HG02973 (cell line): ENCODE data around the gene CMTM5.
"Not testable (repeated sequence)": the region's sequence is repeated elsewhere in the genome, so short reads cannot be mapped to it uniquely, and the experiment has no call there.

Experiments used
- ATAC-seq: cut with Tn5 transposase; IDR thresholded peaks from one replicate; pipeline ENCODE4 v1.9.1; 2021; ENCODE audit warnings: moderate library complexity; ENCODE audit not compliant: unreplicated experiment

CMTM5 gene

DNA sequence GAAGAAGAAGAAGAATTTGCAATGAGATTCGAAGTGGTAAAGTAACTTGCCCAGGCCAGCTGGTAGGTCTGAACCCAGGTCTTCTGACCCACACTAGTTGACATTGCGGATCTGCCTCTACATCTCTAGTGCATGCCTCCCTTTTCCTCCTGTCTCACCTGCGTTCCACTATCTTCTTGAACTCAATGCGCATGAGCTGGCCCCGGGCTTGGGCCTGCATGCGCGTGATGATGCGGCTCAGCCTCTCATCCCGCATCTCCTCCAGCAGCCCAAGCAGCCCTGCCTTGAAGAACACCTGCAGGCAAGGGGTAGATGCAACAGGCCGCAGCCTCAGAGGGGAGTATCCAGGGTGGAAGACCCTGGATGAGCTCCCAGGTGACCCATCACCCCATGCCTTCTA, 19.3 kb downstream of the CMTM5 start:
- no peak for ATAC-seq

DNA sequence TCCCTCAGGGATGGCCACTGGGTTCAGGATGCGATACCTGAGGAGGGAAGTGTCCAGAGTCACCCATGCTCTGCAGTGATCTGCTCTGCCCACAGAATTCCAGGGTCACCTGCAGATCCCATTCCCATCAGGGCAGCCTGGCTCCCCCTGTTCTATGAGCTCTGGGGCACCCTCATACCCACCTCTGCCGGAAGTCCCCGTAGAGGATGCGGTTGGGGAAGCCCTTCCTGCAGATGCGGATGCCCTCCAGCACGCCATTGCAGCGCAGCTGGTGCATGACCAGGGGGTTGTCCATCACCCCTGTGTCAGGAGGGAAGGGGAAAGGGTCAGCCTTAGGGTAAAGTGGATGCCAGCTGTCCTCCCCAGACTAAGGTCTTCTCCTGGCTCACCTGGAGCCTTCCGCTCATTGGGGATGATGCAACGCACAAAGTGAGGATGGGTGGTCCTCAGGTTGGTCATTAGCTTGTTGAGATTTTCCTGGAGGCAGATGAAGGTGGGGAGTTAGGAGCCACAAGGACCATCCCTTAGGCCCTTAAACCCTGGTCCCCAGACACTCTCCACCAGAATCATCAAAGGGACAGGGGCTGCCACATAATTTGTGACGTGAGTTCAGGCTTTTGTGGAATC, 20.0 kb downstream of the CMTM5 start:
- ATAC-seq = no peak

DNA sequence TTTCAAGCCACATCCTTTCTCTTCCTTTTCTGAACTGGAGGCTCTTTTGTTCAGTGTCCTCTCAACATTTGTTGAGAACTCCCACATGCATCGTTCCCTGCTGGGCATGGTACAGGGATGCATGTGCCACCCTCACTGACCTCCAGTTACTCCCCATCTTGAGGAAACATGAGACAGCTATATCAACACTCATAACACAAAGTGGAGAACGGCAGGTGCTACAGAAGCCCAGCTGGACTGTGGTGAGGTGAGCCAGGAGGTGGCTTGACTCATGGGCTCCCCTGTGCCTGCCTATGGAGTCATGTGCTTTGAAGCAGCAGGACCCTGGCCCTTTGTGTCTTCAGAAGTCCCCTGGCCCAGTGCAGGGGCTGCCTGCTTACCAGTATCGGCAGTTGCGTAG, 21.5 kb downstream of the CMTM5 start:
- ATAC-seq = no peak

DNA sequence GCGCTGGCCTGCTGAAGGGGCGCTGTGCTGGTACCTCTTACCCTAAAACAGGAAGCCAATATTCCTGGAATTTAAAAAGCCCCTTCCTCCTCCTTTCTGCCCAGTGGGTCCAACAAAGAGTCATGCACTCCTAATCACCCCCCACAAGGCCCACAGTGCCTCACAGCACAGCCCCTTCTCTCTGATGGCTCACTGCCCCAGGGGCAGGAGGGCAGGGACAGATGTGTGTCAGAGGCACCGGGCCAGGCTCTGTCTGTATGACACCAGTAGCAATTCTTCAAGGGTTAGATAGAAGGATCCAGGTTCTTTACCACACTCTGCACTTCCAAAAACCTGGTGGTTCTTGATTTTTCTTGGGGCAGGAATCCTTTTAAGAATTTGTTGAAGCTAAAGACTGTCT, 22.3 kb downstream of the CMTM5 start:
- ATAC-seq = no peak

DNA sequence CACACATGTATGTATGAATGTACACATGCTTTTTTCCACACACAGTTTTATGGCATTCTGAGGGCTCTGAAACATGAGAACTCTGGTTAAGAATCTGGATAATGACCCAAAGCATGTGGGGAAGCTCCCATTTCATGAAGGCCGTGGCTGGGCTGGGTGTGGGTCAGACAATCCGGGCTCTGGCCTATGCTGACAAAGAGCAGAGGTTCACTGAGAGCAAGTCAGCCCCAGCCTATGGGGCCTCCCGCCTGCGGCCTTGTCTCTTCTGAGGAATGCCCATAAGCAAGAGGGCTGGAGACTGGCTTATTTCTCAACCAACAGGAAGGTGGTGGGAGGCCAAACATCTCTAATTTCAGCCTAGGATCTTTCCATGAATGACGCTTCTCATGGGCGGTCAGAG, 22.7 kb downstream of the CMTM5 start:
- ATAC-seq = no peak

DNA sequence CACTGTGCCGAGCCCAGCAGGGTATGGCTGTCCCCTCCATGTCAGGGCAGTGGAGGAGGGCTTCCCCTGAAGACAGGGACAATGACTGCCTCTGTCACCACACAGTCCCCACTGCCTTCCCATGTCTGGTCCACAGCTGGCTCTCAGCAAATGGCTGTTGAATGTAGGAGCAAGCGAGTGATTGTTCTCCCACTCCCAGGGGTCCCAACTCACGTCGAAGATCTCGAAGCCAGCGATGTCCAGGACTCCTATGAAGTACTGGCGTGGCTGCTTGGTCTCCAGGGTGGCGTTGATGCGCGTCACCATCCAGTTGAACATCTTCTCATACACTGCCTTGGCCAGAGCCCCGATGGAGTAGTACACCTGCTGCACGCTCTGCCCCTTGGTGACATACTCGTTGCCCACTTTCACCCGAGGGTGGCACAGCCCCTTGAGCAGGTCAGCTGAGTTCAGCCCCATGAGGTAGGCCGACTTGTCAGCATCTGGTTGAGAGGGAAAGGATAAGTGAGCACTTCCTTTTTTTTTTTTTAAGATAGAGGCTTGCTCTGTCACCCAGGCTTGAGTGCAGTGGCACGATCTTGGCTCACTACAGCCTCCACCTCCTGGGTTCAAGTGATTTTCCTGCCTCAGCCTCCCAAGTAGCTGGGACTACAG, 23.8 kb downstream of the CMTM5 start:
- not testable (repeated sequence) for ATAC-seq

DNA sequence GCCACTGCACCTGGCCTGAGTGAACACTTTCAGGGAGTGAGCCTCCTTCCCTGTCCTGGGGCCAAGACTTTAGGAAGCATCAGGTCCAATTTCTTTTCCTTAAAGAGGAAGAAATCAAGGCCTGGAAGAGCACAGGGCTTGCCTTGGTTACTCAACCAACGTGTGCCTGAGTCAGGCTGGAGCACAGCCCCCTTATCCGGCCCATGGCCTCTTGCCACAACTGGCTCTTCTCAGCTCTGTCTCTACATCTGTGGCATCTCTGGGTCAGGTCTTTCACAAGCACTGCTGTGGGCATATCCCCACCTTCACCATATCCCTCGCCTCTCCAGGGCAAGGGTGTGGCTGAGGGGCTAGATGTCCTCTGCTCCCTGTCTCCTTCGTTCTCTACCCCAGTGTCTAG, 24.4 kb downstream of the CMTM5 start:
- no peak for ATAC-seq

DNA sequence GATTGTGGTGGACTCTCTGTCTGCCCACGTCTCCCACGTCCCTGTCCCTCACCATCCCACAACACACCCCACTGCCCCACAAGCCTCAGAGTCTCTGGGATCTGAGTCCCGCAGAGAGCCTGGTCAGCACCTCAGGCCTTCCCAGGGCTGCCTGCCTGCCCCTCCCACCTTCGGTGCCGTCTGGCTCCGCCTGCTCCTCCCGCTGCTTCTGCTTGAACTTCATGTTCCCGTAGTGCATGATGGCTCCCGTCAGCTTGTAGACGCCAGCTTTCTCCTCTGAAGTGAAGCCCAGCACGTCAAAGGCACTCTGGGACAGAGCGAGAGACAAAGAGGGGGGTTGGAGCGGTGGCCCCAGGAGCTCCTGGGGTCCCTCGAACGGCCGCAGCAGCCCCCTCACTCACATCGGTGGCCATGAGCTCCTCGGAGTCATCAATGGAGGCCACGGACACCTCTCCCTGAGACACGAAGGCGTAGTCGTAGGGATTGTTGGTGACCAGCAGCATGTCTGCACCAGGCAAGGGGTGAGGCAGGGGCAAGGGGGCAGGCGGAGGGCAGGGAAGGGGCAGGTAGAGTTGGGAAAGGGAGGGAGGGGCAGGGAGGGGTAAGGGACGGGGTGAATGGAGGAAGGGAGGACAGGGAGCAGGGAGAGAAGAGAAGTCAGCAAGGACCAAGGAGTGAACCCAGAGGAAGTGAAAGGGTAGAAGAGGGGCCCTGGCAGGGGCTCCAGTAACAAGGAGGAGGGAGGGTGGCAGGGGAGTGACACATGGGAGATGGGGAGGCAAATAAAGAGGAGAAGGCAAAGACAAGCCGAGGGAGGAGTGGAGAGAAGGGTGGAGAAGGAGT, 25.7 kb downstream of the CMTM5 start:
- ATAC-seq = no peak

DNA sequence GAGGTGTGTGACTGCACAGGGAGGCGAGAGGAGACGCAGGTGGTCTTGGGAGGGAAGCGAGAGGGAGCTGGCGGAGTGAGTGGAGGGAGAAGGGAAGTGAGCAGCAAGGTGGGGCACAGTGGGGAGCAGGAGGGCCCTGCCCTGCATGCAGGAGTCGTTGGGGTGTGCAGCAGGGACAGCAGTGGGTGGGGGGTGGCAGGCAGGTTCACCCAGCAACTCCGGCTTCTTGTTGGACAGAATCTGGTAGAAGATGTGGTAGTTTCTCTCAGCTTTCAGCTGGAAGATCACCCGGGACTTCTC, 26.2 kb downstream of the CMTM5 start:
- no peak for ATAC-seq

DNA sequence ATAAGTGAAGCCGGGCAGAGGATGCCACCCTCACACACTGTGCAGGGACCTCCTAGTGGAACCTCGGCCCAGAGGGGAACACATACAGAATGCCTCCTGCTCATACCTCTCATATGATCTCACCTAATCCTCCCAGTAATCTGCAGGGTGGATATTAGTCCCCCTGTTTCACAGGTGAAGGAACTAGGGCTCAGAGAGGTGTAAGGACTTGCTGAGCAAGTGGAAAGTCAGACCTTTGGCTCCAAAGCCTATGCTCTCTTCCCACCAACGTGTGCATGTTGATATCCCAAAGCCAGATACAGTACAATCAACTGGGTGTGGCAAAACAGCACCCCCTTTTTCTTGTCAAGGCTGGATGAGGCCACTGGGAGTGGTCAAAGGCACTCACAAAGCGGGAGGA, 27.1 kb downstream of the CMTM5 start:
- ATAC-seq = no peak

DNA sequence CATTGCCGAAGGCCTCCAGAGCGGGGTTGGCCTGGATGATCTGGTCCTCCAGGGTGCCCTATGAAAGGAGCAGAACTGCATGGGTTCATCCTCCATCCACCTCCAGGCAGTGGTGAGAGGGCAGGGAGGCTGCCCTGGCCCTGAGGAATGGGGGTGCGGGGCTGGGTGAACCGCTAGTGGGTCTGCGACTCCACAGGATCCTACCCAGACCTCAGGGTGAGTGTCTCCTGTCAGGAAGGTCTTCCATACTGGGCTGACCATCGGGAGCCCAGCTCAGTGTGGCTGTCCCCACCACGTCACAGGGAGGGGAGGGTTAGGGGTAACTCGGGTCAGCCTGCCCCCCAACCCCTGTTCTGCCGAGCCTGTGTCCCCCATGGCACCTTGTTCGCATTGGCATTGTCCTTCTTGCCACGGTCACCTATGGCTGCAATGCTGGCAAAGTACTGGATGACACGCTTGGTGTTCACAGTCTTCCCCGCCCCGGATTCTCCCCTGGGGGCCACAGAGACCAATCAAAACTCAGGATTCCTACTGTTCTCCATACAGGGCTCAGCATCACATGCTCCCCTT, 27.6 kb downstream of the CMTM5 start:
- ATAC-seq = no peak

DNA sequence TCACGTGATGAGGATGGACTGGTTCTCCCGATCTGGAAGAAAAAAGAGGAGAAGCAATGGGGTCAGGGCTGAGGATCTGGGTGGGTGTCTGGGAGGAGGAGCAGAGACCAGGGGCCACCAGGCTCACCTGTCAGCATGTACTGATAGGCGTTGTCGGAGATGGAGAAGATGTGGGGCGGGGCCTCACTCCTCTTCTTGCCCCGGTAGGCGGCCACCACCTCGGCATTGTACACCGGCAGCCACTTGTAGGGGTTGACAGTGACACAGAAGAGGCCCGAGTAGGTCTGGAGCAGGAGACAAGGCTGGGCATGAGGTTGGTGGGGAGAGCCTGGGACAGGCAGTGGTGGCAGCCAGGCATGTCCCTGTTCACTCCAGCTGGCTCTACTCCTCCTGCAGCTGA, 28.2 kb downstream of the CMTM5 start:
- ATAC-seq = no peak

DNA sequence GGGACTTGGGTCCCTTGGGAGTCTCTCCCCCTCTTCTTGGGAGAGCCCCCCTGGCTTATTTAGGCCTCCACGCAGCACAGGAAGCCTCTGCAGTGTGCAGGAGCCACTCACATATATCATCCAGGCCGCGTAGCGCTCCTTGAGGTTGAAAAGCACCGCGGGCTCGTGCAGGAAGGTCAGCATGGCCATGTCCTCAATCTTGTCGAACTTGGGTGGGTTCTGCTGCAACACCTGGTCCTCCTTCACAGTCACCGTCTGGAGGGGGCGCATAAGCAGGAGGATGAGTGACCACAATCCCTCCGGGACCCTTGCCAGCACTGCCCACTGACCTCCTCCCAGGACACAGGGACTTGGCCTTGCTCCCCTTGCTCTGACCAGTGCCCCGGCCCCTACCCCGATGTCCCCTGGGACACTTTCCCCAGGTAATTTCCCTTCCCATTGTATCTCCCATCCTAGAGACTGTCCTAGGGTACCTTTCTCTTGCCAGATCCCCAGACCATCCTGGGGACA, 28.7 kb downstream of the CMTM5 start:
- no peak for ATAC-seq

DNA sequence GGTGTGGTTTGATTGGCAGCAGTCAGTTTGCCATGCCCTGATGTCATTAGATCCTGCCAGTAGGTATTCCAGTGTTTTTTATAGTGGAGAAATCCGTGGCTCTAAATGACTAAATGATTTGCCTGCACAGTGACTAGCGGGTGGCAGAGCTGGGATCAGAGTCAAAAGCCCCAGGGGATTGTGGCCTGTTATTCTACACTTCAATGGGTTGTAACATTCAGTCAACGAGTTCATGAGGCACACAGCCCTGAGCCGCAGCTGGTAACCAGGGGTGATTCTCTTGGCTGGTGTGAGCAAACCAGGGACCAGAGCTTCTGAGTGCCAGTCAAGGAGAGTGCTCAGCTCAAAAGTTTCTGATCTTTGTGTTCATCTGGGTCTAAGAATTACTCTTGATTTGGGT, 29.4 kb downstream of the CMTM5 start:
- no peak for ATAC-seq

DNA sequence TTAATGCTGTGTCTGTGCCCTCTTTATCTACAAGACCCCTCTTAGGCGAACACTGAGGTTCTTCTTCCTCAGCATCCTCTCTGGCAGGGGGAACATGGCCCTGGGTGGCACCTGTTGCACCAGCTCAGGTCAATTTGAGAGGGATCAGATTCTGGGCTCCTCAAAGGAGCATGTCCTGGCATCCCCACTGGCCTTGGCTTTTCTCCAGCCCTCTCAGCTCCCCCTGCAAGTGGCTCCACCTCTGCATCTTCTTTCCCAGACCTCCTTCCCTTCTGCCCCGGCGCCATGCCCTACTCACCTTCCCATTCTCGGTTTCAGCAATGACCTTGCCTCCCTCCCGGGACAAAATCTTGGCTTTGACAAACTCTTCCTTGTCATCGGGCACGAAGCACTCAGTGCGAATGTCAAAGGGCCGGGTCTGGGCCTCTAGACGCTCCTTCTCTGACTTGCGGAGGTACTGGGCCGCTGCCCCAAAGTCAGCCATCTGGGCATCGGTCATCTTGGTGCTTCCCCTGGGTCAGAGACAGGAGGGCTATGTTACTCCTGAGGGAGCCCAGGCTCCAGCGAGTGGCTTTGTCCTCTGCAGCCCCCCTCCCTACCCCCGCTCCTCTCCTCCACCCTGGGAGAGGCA, 30.0 kb downstream of the CMTM5 start:
- no peak for ATAC-seq

DNA sequence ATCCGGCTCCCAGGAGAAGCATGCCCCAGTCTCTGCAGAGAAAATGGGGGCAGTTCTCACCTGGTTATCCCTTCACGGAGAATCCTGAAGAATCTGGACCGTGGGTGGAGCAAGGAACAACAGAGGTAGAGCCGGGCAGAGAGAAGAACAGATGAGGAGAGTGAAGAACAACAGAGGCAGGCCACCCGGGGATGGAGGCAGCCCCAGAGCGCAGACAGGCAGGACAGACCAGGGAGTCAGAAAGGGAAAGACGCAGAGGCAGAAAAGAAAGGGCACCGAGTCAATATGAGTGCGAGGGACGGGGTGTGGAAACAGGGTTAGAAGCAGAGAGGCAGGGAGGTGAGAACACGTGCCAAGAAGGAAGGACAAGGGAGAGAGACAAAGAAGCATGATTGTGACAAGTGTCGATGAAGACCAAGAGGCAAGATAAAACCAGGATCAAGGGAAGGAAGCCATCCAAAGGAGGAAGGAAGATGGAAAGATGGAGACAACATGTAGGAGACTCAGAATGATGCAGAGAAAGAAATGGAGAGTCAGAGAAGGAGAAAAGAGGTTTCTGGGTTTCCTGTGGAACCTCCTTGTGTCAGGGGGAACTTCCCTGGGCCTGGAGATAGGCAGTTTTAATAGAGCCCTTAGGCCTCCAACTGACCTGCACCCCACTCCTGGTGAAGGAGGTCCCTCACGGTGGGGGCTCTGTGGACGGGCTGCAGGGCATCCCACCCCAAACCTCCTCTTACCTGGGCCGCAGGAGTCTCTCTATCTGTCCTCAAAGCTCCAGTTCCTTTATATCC, 30.9 kb downstream of the CMTM5 start, which contains the start of gene MYH6:
TSS of gene MYH6 (minus strand) at position 758 of the 791 bp plus-strand sequence. CDS start 1,050 bp downstream, outside the sequence.
- ATAC-seq = no peak

DNA sequence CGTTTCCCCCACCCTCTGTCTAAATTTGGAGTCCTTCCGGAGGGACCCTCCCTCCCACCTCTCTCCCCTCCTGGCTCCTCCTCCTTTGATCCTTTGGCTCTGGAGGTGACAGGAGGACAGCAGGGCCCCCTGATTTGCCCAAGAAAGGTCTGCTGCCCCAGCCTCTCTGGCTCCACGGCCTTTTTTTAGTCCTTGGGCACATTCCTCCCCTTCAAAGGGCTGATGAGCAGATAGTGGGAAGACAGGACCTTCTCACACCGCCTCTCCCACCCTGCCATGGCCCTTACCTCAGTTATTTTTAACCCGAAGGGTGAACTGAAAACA, 31.4 kb downstream of the CMTM5 start:
- ATAC-seq = no peak

DNA sequence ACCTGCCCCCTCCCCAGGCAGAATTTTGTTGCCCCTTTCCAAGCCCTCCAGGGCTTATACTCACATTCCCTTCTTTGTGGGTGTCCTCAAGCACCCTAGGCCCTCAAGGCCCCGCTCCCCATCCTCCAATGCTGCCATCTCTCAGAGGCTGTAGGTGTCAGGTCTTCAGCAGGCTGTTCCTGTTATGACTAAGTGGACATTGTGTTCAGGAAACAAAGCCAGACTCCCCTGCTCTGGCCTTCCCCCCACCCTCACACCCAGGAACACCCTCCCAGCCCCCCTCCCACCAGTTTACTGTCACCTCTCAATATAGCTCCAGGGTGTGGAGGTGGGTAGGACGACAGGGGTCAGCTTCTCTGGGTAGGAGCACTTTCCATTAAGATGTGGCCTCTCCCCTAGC, 32.6 kb downstream of the CMTM5 start:
- no peak for ATAC-seq

DNA sequence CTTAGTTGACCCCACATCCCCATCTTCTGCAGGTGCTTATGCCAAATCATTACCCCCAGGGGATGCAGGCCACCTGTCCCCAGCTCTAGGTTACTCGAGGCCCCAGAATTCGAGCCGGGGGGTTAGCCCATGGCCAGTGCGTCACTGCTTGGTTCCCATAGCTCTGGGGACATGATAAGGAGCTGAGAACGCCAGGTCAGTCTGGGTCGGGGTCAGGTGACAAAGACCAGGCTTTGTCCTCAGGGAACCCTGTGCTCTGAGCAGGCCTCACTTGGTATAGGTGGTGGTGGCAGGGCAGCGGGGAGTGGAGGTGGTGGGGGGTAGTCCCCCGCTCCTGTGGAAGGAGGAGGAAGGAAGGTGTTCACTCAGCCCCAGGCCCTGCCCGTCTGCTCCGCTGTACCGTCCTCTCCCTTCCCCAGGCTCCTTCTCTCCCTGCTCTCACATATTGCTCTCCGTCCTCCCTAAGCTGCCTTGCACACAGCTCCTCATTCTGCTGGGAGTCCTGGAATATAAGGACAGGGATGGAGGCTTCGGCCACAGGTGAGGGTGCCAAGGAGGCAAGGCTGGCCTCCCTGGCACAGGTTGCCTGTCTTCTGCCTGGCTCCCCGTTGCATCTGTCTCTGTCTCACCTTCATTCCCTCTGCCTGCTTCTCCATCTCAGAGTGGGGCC, 33.3 kb downstream of the CMTM5 start:
- ATAC-seq = no peak
